GM23248 (cell line): ENCODE results near the gene ALDH4A1.

Experiments
- EZH2 ChIP-seq: fragments of 200-600 bp; sonication (generic); IDR thresholded peaks from 2 replicates; pipeline ENCODE4 v1.6.1; 2018; ENCODE audit warnings: antibody characterized with exemption, mild to moderate bottlenecking; ENCODE audit not compliant: insufficient read depth, poor library complexity, severe bottlenecking
- EZH2phosphoT487 ChIP-seq: fragments of 200-600 bp; sonication (generic); IDR thresholded peaks from 2 replicates; pipeline ENCODE4 v1.6.1; 2018; ENCODE audit warnings: antibody characterized with exemption, moderate library complexity, mild to moderate bottlenecking, low read depth; ENCODE audit not compliant: insufficient read depth

DNA sequence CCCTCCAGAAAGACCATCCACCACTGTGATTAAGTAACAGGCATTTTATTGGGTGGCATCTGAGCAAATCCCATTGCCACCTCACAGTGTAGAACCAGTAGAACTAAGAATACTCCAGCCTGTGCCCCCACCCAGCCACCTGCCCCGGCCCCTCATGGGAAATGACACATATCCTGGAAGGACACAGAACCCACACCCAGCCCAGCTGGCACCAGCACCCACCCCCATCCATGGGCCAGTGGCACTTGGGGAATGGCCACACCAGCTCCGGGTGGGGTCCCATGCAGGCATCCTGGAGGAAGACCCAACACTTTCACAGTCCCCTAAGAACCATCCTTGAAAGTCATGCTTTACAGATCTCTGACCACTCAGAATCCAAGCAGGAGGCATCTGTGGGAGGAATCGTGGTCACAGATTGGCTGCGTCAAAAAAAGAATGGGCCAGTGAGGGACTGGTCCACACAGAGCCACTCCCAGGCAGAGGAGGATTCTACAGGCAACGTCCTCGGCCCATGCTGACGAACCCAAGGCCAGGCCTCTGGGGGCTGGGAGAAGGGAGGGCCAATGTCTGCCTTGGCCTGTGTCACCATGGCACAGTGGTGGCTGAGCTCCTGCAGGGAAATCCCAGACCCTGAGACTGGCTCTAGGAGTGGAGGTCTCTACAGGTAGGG lies 30.8 kb downstream of the ALDH4A1 start:
- TF ChIP-seq EZH2 (no peak), EZH2phosphoT487 (no peak)
